ENCODE data around the gene PPP1R9A. TPM values are rescaled to one million over a fixed set of nuclear protein-coding genes. Genes with fewer than 3 reads are reported as not detected.
A peak's percentile ranks its signal among the peaks of the same experiment; 100 is the strongest.

Gene PPP1R9A
- total RNA-seq (2021; ENCODE audit: unreplicated experiment): 13.5 TPM
- polyA plus RNA-seq (2012): 2.8 and 3.2 TPM in 2 replicates
- Bru-seq, nascent RNA: percentile 76 among the genes with signal in this experiment
- BruChase-seq, experiment 1, labeled RNA remaining after a 6-hour chase: percentile 63 among the genes with signal in this experiment
- percentile 67 among the genes with signal in this experiment for BruChase-seq, experiment 2, labeled RNA remaining after a 2-hour chase
- long read RNA-seq, partial matches to known transcripts: 5 of 19 reads
- long read RNA-seq, other reads (novel, unspliced or antisense): 14 of 19 reads

DNA sequence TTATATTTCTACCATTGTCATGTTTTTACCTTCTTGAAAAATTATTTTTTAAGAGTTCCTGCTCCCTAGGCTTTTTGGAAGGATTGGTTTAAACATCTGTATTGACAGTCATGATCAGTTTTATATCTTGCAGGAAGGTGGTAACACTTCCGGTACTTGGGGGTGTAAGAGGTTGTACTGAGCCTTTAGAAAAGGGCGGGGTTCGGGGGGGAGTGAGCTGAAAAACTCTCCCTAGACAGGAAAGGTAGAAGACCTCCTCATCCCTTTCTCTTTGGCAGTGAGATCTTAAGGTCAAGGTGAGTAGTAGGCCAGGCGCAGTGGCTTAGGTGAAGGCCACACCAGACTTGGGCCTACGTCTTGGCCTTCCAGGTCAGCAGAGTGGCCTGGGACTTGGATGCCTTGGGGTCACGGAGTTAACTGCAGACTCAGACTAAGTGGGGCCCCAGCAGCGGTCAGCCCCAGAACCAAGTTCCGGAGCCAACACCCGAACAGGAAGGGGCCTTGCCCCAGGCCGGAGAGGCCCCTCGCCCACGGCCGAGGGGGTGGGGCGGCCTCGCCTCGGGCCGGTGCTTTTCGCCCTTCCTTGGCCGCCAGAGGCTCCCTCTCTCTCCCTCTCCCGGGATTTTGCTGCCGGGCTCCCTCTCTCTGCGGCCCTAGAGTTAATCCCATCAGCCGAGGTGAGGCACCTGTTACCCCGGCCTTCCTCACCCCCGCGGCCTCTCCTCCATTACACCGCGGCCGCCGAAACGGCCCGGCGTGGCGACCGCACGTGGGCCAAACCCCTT is at the start of gene PPP1R9A:
Gene PPP1R9A (plus strand): TSS at position 569 of the 785 bp plus-strand sequence. CDS start 2,520 bp downstream, outside the sequence.
- H3K27me3 ChIP-seq (ENCODE audit: insufficient read depth, low read length): no peaks in the 10 kb centered on the region
- H3K36me3 ChIP-seq (ENCODE audit: control insufficient read depth in 1 of 2, insufficient read depth in 2 of 2, low read length in 2 of 2): no peaks in the 10 kb centered on the region
- no peaks in the 10 kb centered on the region for H4K20me1 ChIP-seq (ENCODE audit: insufficient read depth)
- peak within 1 kb of the TSS; percentile 69 for H3K9ac ChIP-seq (ENCODE audit: low read length)
- H3K4me3 ChIP-seq (replicated peaks in 1 of 2; ENCODE audit: low read depth in 1 of 2, low read length in 2 of 2): peak within 1 kb of the TSS; percentile 58 to 65
- intact Hi-C loops (cut with micrococcal nuclease): no loop called here
- DNase-seq (ENCODE audit: low read depth, low spot score): peak; percentile 29
- TSS peak; percentile 60 for BruUV-seq (replicated peaks)
- H3K27ac ChIP-seq (ENCODE audit: low read depth, low read length): peak within 1 kb of the TSS; percentile 81
- H2AFZ ChIP-seq (ENCODE audit: low read depth, low read length, poor library complexity, severe bottlenecking): peak within 1 kb of the TSS; percentile 81
- POLR2A ChIA-PET: no interaction called here
- peak; percentile 78 for ATAC-seq
- RAD21 ChIA-PET (ENCODE audit: low non-redundant PET in 1 of 2, low total read pairs in 2 of 2, uncharacterized antibody in 2 of 2, unreplicated experiment in 2 of 2): no interaction called here
- TF ChIP-seq SRF (IDR thresholded peaks at IDR 0.05; ENCODE audit: low read depth) (no peak), POLR2AphosphoS5 (IDR thresholded peaks at IDR 0.05; ENCODE audit: low read depth, low read length) (peak; percentile 62), CEBPB (IDR thresholded peaks at IDR 0.05; ENCODE audit: low read depth) (no peak), MAX (IDR thresholded peaks at IDR 0.05) (0 out of 2 replicates have a peak, but pooled peaks have one; percentile 39), FOSL1 (IDR thresholded peaks at IDR 0.05; ENCODE audit: low read depth) (no peak), POLR2A (IDR thresholded peaks at IDR 0.05; ENCODE audit: borderline replicate concordance, extremely low read depth, insufficient read depth, insufficient read length) (no peak), EGR1 (IDR thresholded peaks at IDR 0.05; ENCODE audit: low read depth) (peak; percentile 78), RAD21 (IDR thresholded peaks at IDR 0.05; ENCODE audit: low read depth) (0 out of 2 replicates have a peak, but pooled peaks have one; percentile 20), ELF1 (IDR thresholded peaks at IDR 0.05; ENCODE audit: borderline replicate concordance, low read depth) (0 out of 2 replicates have a peak, but pooled peaks have one; percentile 32), ZFX (IDR thresholded peaks at IDR 0.05) (peak; percentile 99)
- TF ChIP-seq, protein P1, sequence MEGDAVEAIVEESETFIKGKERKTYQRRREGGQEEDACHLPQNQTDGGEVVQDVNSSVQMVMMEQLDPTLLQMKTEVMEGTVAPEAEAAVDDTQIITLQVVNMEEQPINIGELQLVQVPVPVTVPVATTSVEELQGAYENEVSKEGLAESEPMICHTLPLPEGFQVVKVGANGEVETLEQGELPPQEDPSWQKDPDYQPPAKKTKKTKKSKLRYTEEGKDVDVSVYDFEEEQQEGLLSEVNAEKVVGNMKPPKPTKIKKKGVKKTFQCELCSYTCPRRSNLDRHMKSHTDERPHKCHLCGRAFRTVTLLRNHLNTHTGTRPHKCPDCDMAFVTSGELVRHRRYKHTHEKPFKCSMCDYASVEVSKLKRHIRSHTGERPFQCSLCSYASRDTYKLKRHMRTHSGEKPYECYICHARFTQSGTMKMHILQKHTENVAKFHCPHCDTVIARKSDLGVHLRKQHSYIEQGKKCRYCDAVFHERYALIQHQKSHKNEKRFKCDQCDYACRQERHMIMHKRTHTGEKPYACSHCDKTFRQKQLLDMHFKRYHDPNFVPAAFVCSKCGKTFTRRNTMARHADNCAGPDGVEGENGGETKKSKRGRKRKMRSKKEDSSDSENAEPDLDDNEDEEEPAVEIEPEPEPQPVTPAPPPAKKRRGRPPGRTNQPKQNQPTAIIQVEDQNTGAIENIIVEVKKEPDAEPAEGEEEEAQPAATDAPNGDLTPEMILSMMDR (IDR thresholded peaks at IDR 0.05 in 2 of 3, conservative IDR thresholded peaks at IDR 0.05 in 1 of 3; ENCODE audit: borderline replicate concordance in 1 of 3, insufficient read depth in 1 of 3, low read depth in 2 of 3, low read length in 2 of 3): peak in 2 of 3 experiments; percentile 26 to 47; a peak in 2 of 6 replicates
- CTCF ChIA-PET: no interaction called here
- H3K9me2 ChIP-seq (ENCODE audit: insufficient read depth): no peaks in the 10 kb centered on the region
- peak within 1 kb of the TSS; percentile 89 for H3K4me2 ChIP-seq (ENCODE audit: low read length)
- no peaks in the 10 kb centered on the region for H3K9me3 ChIP-seq (ENCODE audit: control insufficient read depth in 1 of 2, insufficient read depth in 1 of 2, low read depth in 1 of 2, low read length in 2 of 2)
- H3K79me2 ChIP-seq (ENCODE audit: insufficient read depth, low read length): no peaks in the 10 kb centered on the region
- peaks cover 3 to 18% of the 10 kb centered on the region in 2 experiments; a peak in 3 of 4 replicates for H3K4me1 ChIP-seq (ENCODE audit: control insufficient read depth in 1 of 2, insufficient read depth in 2 of 2, low read length in 2 of 2)
